NB4 (cell line): ENCODE measurements around the gene XYLB.
"Not testable (repeated sequence)": the region's sequence is repeated elsewhere in the genome, so short reads cannot be mapped to it uniquely, and the experiment has no call there.

Experiments
- CTCF ChIP-seq: IDR thresholded peaks from one replicate; pipeline ENCODE4 v1.5.1; 2012; ENCODE audit warnings: low read depth, low read length
- MYC ChIP-seq: IDR thresholded peaks from 2 replicates; pipeline ENCODE4 v1.6.1; 2011; ENCODE audit warnings: low read depth, low read length
- POLR2A ChIP-seq: IDR thresholded peaks from 2 replicates; pipeline ENCODE4 v1.6.1; 2011; ENCODE audit warnings: mild to moderate bottlenecking; ENCODE audit not compliant: insufficient read length; ENCODE audit errors: extremely low read depth

DNA sequence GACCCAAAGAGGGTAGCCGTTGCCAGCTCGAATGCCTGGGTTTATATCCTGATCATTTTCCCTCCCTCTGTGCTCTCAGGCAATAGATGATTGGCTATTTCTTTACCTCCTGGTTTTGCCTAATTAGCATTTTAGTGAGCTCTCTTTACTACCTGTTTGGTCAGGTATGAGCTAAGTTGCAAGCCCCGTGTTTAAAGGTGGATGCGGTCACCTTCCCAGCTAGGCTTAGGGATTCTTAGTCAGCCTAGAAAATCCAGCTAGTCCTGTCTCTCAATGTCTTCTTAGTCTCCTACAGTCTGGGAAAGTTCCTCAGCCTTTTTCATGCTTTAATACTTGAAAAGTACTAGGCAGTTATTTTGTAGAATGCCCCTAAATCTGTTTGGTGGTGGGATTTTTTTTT lies 49.5 kb upstream of the XYLB start:
- TF ChIP-seq POLR2A, CTCF, MYC: not testable (repeated sequence)
